Hepatocyte (in vitro differentiated cells): ENCODE data around the gene NELFA. TPM values are rescaled to one million over a fixed set of nuclear protein-coding genes. Genes with fewer than 3 reads are reported as not detected.

Experiments used
- DNase-seq: peaks from one replicate; pipeline ENCODE4 v3.0.0-alpha.2; 2016; ENCODE audit warnings: low spot score
- H2AFZ ChIP-seq: fragments of 200-600 bp; sonication (generic); 2 replicates; pipeline ENCODE4 v1.6.0; 2016; ENCODE audit warnings: antibody characterized with exemption, mild to moderate bottlenecking
- H3K27ac ChIP-seq: fragments of 200-600 bp; sonication (generic); 2 replicates; pipeline ENCODE4 v1.5.1; 2016; ENCODE audit warnings: mild to moderate bottlenecking
- H3K27me3 ChIP-seq: fragments of 200-600 bp; sonication (generic); 2 replicates; pipeline ENCODE4 v1.6.1; 2016
- H3K36me3 ChIP-seq: fragments of 200-600 bp; sonication (generic); replicated peaks from 2 replicates; pipeline ENCODE4 v1.5.1; 2016; ENCODE audit warnings: low read depth; ENCODE audit not compliant: insufficient read depth
- H3K4me1 ChIP-seq: fragments of 200-600 bp; sonication (generic); 2 replicates; pipeline ENCODE4 v1.5.1; 2016; ENCODE audit warnings: mild to moderate bottlenecking, moderate library complexity; ENCODE audit not compliant: insufficient read depth
- H3K4me2 ChIP-seq: fragments of 200-600 bp; sonication (generic); 2 replicates; pipeline ENCODE4 v1.6.0; 2016
- H3K4me3 ChIP-seq: fragments of 200-600 bp; sonication (generic); 2 replicates; pipeline ENCODE4 v1.5.1; 2016; ENCODE audit warnings: mild to moderate bottlenecking
- H3K79me2 ChIP-seq: fragments of 200-600 bp; sonication (generic); 2 replicates; pipeline ENCODE4 v1.6.0; 2017; ENCODE audit warnings: mild to moderate bottlenecking
- H3K9me2 ChIP-seq: fragments of 200-600 bp; sonication (generic); replicated peaks from 2 replicates; pipeline ENCODE4 v1.6.0; 2017; ENCODE audit warnings: mild to moderate bottlenecking; ENCODE audit not compliant: insufficient read depth
- H3K9me3 ChIP-seq: fragments of 200-600 bp; sonication (generic); 2 replicates; pipeline ENCODE4 v1.5.1; 2016; ENCODE audit warnings: low read depth, mild to moderate bottlenecking
- H4K20me1 ChIP-seq: fragments of 200-600 bp; sonication (generic); 2 replicates; pipeline ENCODE4 v1.6.0; 2016; ENCODE audit warnings: mild to moderate bottlenecking; ENCODE audit not compliant: insufficient read depth, poor library complexity, severe bottlenecking
- CTCF ChIP-seq: fragments of 200-600 bp; sonication (generic); IDR thresholded peaks from 2 replicates; pipeline ENCODE4 v1.5.1; 2016; ENCODE audit warnings: antibody characterized with exemption, mild to moderate bottlenecking; ENCODE audit not compliant: poor library complexity
- EZH2 ChIP-seq: fragments of 200-600 bp; sonication (generic); IDR thresholded peaks from 2 replicates; pipeline ENCODE4 v1.6.1; 2016; ENCODE audit warnings: antibody characterized with exemption, mild to moderate bottlenecking, borderline replicate concordance
- EZH2phosphoT487 ChIP-seq: fragments of 200-600 bp; sonication (generic); IDR thresholded peaks from one replicate; pipeline ENCODE4 v1.6.1; 2018; ENCODE audit warnings: antibody characterized with exemption, mild to moderate bottlenecking, low read depth, moderate library complexity; ENCODE audit not compliant: unreplicated experiment, severe bottlenecking
- WGBS: methylation state at CpG from one replicate; pipeline ENCODE4 v1.1.6; 2016; ENCODE audit warnings: low lambda C conversion rate; ENCODE audit errors: missing lambda C conversion rate; 5-methylcytosine and 5-hydroxymethylcytosine counted together
- polyA plus RNA-seq: library from polyadenylated mRNA; unstranded; fragments of >200 nt; fragmentation: Nextera tagmentation; extraction: Ambion mirVana; gene quantifications from 2 replicates; pipeline ENCODE4 v1.2.1, GENCODE V29; 2016
- total RNA-seq: library from RNA; depleted of rRNA; stranded (reverse); fragments of >200 nt; gene quantifications from 2 replicates; pipeline ENCODE4 v1.2.3, GENCODE V29; 2014

Gene NELFA
- total and polyA plus RNA-seq, 2 experiments from 2014 or later = 21.4 to 46.2 TPM

- H3K27ac ChIP-seq = no peak overlapping the region
- no peak overlapping the region for H3K4me3 ChIP-seq
- TF ChIP-seq CTCF (no peak), EZH2phosphoT487 (no peak)
- no peaks in the 10 kb centered on the region for H3K9me2 ChIP-seq
- no peak overlapping the region for H3K4me2 ChIP-seq
- H3K36me3 ChIP-seq = no peaks in the 10 kb centered on the region
- no peaks in the 10 kb centered on the region for H3K9me3 ChIP-seq
- no peaks in the 10 kb centered on the region for H3K4me1 ChIP-seq
- peak; percentile 2 for DNase-seq
- no peaks in the 10 kb centered on the region for H3K79me2 ChIP-seq
- H3K27me3 ChIP-seq = peaks cover 9% of the 10 kb centered on the region
- WGBS = 88% methylated on average over 25 of the region's 25 CpGs
- no peak overlapping the region for H2AFZ ChIP-seq
- H4K20me1 ChIP-seq = no peaks in the 10 kb centered on the region
Measured at GRCh38 chr4:2047781-2048581, 39.2 kb upstream of the NELFA start.

- Histone ChIP-seq H3K4me1 (no peaks in the 10 kb centered on the region), H3K79me2 (no peaks in the 10 kb centered on the region), H2AFZ (no peak overlapping the region), H3K27ac (no peak overlapping the region), H3K27me3 (peaks cover 5% of the 10 kb centered on the region), H3K36me3 (no peaks in the 10 kb centered on the region), H3K4me3 (no peak overlapping the region), H3K9me3 (no peaks in the 10 kb centered on the region), H4K20me1 (no peaks in the 10 kb centered on the region), H3K9me2 (no peaks in the 10 kb centered on the region), H3K4me2 (no peak overlapping the region)
- no peak for DNase-seq
- 90% methylated on average over 31 of the region's 57 CpGs for WGBS
- no peak for TF ChIP-seq EZH2phosphoT487
- no peak for TF ChIP-seq CTCF
- TF ChIP-seq EZH2 = no peak
Measured at GRCh38 chr4:2047031-2047660, 38.4 kb upstream of the NELFA start.

- H3K27ac ChIP-seq = no peak overlapping the region
- no peak for DNase-seq
- no peak overlapping the region for H3K4me2 ChIP-seq
- no peaks in the 10 kb centered on the region for H3K9me2 ChIP-seq
- no peaks in the 10 kb centered on the region for H3K36me3 ChIP-seq
- peaks cover 2% of the 10 kb centered on the region for H3K4me1 ChIP-seq
- peaks cover 4% of the 10 kb centered on the region for H3K27me3 ChIP-seq
- H2AFZ ChIP-seq = no peak overlapping the region
- WGBS = 89% methylated on average over 21 of the region's 28 CpGs
- H3K9me3 ChIP-seq = no peaks in the 10 kb centered on the region
- H3K4me3 ChIP-seq = no peak overlapping the region
- H3K79me2 ChIP-seq = no peaks in the 10 kb centered on the region
- TF ChIP-seq EZH2 = no peak
- TF ChIP-seq EZH2phosphoT487 = no peak
- no peaks in the 10 kb centered on the region for H4K20me1 ChIP-seq
Measured at GRCh38 chr4:2046031-2046961, 37.5 kb upstream of the NELFA start.
